Hypothalamus (tissue), 51 donors: ENCODE data around the gene KDM6B.

Experiments used
- DNase-seq, 51 donors: peaks; one replicate each; lab custom pipeline; 2025; lab: John Stamatoyannopoulos, UW

Gene KDM6B

DNA sequence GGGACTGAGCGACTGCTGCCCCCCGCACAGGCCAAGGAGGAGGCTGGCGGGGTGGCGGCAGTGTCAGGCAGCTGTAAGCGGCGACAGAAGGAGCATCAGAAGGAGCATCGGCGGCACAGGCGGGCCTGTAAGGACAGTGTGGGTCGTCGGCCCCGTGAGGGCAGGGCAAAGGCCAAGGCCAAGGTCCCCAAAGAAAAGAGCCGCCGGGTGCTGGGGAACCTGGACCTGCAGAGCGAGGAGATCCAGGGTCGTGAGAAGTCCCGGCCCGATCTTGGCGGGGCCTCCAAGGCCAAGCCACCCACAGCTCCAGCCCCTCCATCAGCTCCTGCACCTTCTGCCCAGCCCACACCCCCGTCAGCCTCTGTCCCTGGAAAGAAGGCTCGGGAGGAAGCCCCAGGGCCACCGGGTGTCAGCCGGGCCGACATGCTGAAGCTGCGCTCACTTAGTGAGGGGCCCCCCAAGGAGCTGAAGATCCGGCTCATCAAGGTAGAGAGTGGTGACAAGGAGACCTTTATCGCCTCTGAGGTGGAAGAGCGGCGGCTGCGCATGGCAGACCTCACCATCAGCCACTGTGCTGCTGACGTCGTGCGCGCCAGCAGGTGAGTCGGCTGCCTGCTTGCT is 15.2 kb downstream of the KDM6B start:
- DNase-seq, result no peak

DNA sequence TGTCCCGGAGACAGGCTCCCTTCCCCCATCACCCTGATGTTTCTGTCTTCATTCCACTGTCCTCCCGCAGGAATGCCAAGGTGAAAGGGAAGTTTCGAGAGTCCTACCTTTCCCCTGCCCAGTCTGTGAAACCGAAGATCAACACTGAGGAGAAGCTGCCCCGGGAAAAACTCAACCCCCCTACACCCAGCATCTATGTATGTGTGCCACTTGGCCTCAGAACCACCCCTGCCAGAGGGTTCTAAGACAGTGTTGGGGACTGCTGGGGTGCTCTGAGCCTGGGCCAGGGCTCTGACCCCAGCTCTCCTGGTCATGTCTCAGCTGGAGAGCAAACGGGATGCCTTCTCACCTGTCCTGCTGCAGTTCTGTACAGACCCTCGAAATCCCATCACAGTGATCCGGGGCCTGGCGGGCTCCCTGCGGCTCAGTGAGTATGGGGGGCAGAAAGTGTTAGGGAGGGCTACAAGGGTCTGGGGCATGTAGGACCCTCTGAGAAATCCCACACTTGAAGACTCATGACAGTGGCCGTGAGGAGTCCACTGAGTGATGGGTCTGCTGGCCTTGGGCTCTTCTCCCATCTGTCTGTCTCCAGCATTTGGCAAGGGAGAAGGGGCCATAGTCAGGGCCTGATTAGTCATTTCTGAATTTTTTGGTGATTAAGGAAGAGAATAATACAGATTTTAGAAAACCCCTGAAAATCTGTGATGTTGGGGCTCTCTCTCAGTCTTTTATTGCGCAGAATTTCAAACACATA is 15.9 kb downstream of the KDM6B start:
- DNase-seq, result no peak

DNA sequence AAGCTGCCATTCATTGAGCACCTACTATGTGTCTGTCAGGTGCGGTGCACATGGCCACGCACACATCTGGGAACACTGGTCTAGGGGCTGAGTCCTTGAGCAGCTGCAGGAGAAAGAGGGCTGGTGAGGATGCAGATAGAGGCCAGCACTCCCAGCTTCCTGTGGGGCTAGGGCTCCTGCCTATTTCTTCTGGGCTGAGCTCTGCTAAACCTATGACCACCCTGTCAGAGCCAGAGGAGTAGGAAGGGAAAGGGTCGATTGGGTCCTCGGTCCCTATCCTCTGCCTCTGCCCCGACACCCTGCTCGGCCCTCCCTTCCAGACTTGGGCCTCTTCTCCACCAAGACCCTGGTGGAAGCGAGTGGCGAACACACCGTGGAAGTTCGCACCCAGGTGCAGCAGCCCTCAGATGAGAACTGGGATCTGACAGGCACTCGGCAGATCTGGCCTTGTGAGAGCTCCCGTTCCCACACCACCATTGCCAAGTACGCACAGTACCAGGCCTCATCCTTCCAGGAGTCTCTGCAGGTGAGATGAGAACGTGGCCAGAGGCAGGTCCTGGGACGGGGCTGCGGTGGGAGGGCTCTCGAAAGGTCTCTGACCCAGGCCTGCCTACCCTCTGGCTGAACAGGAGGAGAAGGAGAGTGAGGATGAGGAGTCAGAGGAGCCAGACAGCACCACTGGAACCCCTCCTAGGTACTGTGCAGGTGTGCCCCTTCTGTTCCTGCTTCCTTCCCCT is 16.9 kb downstream of the KDM6B start:
- DNase-seq, result no peak

DNA sequence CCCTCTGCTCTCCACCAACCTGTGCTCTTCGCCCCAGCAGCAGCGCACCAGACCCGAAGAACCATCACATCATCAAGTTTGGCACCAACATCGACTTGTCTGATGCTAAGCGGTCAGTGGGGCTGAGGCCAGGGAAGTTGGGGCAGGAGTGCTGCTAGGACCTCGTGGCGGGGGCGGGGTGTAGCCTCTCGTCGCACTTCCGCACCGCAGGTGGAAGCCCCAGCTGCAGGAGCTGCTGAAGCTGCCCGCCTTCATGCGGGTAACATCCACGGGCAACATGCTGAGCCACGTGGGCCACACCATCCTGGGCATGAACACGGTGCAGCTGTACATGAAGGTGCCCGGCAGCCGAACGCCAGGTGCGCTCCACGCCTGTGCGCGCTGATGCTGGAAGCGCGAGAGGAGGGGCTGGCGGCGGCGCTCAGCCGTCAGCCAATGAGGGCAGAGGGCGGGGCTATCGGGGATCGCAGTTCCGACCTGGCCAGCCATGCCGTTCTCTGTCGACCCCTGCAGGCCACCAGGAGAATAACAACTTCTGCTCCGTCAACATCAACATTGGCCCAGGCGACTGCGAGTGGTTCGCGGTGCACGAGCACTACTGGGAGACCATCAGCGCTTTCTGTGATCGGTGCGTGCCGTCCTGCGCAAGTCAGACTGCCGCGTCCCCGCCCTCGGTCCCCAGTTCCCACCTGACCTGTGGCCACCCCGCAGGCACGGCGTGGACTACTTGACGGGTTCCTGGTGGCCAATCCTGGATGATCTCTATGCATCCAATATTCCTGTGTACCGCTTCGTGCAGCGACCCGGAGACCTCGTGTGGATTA is 17.6 kb downstream of the KDM6B start:
- DNase-seq, result peak in 47 of 51 donors; percentile 43 to 93 (median 80)

DNA sequence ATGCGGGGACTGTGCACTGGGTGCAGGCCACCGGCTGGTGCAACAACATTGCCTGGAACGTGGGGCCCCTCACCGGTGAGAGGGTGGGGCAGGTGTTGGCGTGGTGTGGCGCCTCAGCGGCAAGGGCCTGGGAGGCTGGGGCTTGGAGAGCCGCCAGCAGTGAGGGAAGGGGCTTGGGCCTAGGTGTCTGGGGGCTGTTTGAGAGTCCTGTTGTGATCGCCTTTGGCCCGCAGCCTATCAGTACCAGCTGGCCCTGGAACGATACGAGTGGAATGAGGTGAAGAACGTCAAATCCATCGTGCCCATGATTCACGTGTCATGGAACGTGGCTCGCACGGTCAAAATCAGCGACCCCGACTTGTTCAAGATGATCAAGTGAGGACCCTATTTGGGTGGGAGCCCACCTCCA is 18.2 kb downstream of the KDM6B start:
- no peak for DNase-seq

- DNase-seq, result no peak
Measured at GRCh38 chr17:7852919-7853690, 19.1 kb downstream of the KDM6B start.

GRCh38 chr17:7853691-7854038 is 19.6 kb downstream of the KDM6B start:
- DNase-seq, result no peak

- no peak for DNase-seq
Measured at GRCh38 chr17:7854078-7854777, 20.2 kb downstream of the KDM6B start.

DNA sequence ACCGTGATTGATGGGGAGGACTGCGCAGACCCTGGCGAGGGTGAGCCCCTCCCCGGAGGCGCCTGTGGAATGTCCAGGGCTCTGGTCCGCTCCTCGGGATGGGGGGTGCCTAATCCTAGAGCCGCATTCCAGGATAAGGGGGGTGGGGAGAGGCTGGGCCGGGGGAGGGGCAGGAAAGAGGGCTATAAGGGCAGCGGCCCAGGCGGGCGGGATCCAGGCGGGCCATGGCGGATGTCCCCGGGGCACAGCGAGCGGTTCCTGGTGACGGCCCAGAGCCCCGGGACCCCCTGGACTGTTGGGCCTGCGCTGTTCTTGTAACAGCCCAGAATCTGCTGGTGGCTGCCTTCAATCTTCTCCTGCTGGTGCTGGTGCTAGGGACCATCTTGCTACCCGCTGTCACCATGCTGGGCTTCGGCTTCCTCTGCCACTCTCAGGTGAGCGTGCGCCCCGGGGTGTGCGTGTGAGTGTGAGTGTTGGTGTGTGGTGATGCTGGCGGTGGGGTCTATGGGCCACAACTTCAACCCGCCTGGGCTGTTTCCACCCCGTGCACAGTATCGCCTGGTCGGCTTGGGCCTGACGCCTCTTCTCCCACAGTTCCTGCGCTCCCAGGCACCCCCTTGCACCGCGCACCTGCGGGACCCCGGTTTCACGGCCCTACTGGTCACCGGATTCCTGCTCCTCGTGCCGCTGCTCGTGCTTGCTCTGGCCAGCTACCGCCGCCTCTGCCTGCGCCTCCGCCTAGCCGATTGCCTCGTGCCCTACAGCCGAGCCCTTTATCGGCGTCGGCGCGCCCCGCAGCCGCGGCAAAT is 21.0 kb downstream of the KDM6B start, which contains the start of gene TMEM88:
Gene TMEM88, plus strand, starts transcription at position 216 of the 809 bp plus-strand sequence. Its CDS starts 9 bp downstream, at position 225.
- no peak for DNase-seq

DNA sequence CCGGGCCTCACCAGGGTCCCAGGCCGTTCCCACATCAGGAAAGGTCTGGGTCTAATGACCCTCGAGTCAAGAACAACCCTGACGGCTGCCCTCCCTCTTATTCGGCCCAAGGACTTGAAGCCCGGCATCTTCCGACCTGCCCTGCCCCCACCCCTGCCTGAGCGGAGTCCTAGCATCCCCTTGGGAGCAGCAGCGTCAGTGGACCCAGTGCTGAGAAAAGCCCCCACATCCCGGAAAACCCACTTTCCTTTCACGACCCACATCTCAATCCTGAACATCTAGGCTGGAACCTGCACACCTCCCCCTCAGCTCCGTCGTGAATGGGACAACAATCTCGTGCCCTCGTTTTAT is 21.6 kb downstream of the KDM6B start:
- no peak for DNase-seq

DNA sequence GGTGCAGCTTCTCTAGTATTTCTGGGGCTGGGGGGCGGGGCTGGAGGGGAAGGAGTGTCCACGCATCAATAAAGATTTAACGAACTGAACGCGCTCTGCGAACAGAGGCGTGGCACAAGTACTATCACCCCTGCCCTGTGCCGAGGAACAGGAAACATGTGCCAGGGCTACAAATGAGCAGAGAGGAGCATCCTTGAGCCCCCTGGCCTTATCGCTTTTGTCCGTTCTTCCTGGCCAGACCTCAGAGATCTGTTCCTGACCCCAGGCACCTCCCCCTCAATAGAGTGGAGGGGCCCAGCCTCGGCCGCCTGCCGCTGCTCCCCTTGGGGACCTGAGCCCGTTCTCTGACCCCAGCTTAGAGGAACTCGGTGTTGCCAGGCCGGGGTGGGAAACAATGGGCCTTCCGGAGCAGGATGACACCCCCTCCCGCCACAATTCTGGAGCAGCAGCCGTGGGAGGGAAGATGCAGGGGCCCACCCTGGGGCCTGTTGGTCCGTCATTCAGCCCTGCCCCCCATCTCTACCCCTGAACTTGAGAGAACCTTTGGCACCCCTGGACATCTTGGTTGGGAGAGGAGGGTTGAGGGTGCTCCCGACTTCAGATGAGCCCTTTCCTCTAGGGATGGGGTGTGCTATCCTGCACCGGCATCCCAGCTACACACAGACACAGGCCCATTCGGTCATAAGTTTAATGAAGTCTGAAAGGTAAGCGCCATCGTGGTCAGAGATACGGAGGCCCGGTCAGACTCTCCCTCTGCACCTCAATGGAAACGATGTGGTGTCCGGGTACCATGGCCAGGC is 22.2 kb downstream of the KDM6B start:
- no peak for DNase-seq

GRCh38 chr17:7856811-7857712 is 23.0 kb downstream of the KDM6B start, which contains the start of gene NAA38:
NAA38 (minus strand) TSS chr17:7857559; CDS start chr17:7857463, 96 bp downstream.
- peak; percentile 81 to 100 (median 95) for DNase-seq

DNA sequence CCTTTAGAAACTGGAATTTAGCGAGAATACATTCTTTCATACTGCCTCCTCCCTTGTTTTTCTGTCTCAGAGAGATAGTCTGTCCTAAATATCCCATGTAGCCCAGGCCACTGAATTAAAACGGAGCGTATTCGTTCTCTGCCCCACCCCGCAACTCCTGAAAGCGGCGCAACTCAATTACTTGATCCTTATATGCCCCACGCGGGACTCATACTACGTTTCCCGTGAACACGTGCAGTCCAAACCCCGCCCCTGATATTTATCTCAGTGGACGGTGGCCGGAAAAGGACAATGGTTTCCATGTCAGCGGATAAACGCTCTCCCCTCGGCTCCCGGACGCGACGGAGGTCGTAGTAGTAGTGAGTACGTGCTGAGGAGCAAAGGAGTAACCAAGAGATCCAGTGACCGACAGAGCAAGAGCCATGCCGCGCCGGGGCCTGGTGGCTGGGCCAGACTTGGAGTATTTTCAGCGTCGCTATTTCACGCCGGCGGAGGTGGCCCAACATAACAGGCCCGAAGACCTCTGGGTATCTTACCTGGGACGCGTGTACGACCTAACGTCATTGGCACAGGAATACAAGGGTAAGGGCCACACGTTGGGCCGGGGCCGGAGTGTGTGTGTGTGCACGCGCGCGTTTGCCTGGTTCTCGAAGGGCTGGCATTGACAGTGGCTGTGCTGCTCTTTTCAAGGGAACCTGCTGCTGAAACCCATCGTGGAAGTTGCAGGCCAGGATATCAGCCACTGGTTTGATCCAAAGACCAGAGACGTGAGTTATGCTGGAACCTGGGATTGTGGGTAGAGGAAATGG is 23.9 kb downstream of the KDM6B start, which contains the start of gene CYB5D1:
Gene CYB5D1, plus strand, starts transcription at position 291 of the 809 bp plus-strand sequence. Its CDS starts 132 bp downstream, at position 423.
- peak; percentile 61 to 99 (median 86) for DNase-seq

- DNase-seq, result peak in 1 of 51 donors; percentile 46
Measured at GRCh38 chr17:7858522-7858810, 24.4 kb downstream of the KDM6B start.

DNA sequence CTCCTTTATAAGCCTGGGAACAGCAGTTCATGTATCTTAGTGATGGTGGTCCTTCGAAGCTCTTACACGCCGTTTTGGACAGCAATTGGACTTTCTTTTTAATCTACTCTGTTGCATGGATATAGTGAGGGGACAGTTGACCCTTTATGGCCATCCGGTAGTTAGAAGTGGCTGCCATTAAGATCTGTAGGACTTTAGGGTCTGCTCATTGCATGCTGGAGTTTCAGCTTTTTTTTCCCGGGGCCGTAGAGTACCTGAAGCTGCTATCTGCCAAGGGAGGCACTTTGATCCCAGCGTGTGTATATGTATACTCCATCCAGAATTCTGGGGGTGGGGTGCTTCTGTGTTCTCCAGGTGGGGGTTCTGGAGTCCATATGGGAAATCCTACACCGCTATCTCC is 25.0 kb downstream of the KDM6B start:
- no peak for DNase-seq
